ENCODE data around the gene CCM2. TPM values are rescaled to one million over a fixed set of nuclear protein-coding genes. Genes with fewer than 3 reads are reported as not detected.
"Not testable (repeated sequence)": the region's sequence is repeated elsewhere in the genome, so short reads cannot be mapped to it uniquely, and the experiment has no call there.

Gene CCM2
- total and polyA plus RNA-seq, 2 of the 8 experiments (the other 6 are each of a cell fraction or from before 2014, with no cell fraction given): 31.6 to 41.2 TPM

GRCh38 chr7:45025473-45025872, 25.5 kb downstream of the CCM2 start:
- H2BK120ac ChIP-seq (replicated peaks; ENCODE audit: low read depth, low read length); H4K8ac ChIP-seq (ENCODE audit: extremely low read depth, insufficient read depth, low read length); H3K79me1 ChIP-seq (ENCODE audit: low read depth, low read length); H3K4me1 ChIP-seq (replicated peaks in 1 of 4; ENCODE audit: control insufficient read depth in 3 of 4, insufficient read depth in 4 of 4, low read length in 3 of 4); FAIRE-seq; H2AFZ ChIP-seq (ENCODE audit: low read length); H3K4ac ChIP-seq (replicated peaks; ENCODE audit: insufficient read length, low read depth, low read length); H3K4me2 ChIP-seq (ENCODE audit: insufficient read depth in 1 of 2, low read depth in 2 of 2, low read length in 2 of 2); H2BK20ac ChIP-seq (ENCODE audit: low read length); DNase-seq (ENCODE audit: low read depth in 1 of 2, low spot score in 2 of 2); H3K9ac ChIP-seq (replicated peaks in 1 of 4; ENCODE audit: extremely low read depth in 1 of 4, low read depth in 3 of 4, low read length in 3 of 4); H2BK12ac ChIP-seq (ENCODE audit: low read depth, low read length); H3K36me3 ChIP-seq (ENCODE audit: control insufficient read depth in 2 of 4, insufficient read depth in 4 of 4, low read length in 3 of 4); H3K23ac ChIP-seq (ENCODE audit: insufficient read length); H3K18ac ChIP-seq (ENCODE audit: extremely low read depth, low read length); H3K4me3 ChIP-seq (ENCODE audit: extremely low read depth in 1 of 4, insufficient read depth in 2 of 4, low read depth in 3 of 4, low read length in 4 of 4); H3K27ac ChIP-seq (ENCODE audit: low read depth, low read length); H3K14ac ChIP-seq (ENCODE audit: insufficient read length); H3K27me3 ChIP-seq (replicated peaks in 1 of 4; ENCODE audit: control insufficient read depth in 3 of 4, extremely low read depth in 1 of 4, insufficient read depth in 3 of 4, low read length in 3 of 4); H2BK5ac ChIP-seq (ENCODE audit: low read depth, low read length); CTCF ChIA-PET (ENCODE audit: partially characterized antibody); H2BK15ac ChIP-seq (ENCODE audit: low read length); H3K9me3 ChIP-seq (ENCODE audit: insufficient read depth in 2 of 2, low read depth in 1 of 2, low read length in 1 of 2); H4K5ac ChIP-seq (ENCODE audit: insufficient read length, low read depth, low read length); H4K91ac ChIP-seq (replicated peaks; ENCODE audit: insufficient read length, low read length); H4K20me1 ChIP-seq (replicated peaks in 1 of 2; ENCODE audit: control insufficient read depth in 1 of 2, insufficient read depth in 2 of 2, low read length in 2 of 2); H3K56ac ChIP-seq (replicated peaks; ENCODE audit: insufficient read length, low read depth, low read length); H2AK5ac ChIP-seq (ENCODE audit: low read depth, low read length); H3K23me2 ChIP-seq (ENCODE audit: low read depth, low read length): not testable (repeated sequence)
- POLR2A ChIA-PET (ENCODE audit: partially characterized antibody): interaction anchor here (0.6 to 1.0 kb wide), 2 partner anchors 12 to 420 kb away, joined by 3 to 4 read pairs; no protein-coding TSS in a partner anchor
- H3K79me2 ChIP-seq (ENCODE audit: control insufficient read depth in 1 of 2, insufficient read depth in 2 of 2, low read length in 2 of 2): peaks cover 0 to 17% of the 10 kb centered on the region in 2 experiments; a peak in 2 of 4 replicates
- 86% methylated on average over 11 of the region's 12 CpGs; no CpG with 5 or more reads in 1 of the 2 experiments for WGBS, 2 experiments (ENCODE audit: extremely low coverage in 1 of 2, insufficient coverage in 1 of 2, insufficient read length in 1 of 2, insufficient replicate concordance in 2 of 2, low coverage in 1 of 2, low lambda C conversion rate in 2 of 2, missing lambda C conversion rate in 1 of 2)

Data from H1 (cell line).